NCI-H345 (cell line): ENCODE data around the gene VIPR1.
"Not testable (repeated sequence)": the region's sequence is repeated elsewhere in the genome, so short reads cannot be mapped to it uniquely, and the experiment has no call there.

ENCODE experiments used
- DNase-seq: peaks from one replicate; lab custom pipeline; 2025; lab: John Stamatoyannopoulos, UW

VIPR1 gene

DNA sequence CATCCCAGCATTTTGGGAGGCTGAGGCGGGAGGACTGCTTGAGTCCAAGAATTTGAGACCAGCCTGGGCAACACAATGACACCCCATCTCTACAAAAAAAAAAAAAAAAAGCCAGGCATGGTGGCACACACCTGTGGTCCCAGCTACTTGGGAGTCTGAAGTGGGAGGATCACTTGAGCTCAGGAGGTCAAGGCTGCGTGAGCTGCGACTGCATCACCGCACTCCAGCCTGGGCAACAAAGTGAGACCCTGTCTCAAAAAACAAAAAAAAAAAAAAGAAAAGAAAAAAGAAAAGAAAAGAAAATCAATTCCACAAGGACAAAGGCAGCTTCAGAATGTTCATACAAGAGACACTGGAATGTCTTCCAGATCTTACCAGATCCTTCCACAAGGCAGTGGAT lies 76.9 kb downstream of the VIPR1 start:
- DNase-seq, result not testable (repeated sequence)

DNA sequence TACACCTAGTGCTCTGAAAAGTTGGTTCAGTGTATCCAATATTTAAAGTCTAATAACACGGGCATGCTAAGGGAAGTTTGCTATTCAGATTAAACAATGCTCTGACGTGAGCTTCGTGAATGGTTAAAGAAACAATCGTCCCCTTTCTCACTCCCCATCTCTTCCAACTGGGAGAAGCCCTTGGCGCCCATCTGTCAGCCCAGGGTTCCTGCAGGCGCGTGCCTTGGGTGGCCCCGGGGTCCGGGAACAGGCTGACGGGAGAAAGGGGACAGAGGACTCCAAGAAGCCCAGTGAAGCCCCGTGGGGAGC lies 78.9 kb downstream of the VIPR1 start:
- no peak for DNase-seq

DNA sequence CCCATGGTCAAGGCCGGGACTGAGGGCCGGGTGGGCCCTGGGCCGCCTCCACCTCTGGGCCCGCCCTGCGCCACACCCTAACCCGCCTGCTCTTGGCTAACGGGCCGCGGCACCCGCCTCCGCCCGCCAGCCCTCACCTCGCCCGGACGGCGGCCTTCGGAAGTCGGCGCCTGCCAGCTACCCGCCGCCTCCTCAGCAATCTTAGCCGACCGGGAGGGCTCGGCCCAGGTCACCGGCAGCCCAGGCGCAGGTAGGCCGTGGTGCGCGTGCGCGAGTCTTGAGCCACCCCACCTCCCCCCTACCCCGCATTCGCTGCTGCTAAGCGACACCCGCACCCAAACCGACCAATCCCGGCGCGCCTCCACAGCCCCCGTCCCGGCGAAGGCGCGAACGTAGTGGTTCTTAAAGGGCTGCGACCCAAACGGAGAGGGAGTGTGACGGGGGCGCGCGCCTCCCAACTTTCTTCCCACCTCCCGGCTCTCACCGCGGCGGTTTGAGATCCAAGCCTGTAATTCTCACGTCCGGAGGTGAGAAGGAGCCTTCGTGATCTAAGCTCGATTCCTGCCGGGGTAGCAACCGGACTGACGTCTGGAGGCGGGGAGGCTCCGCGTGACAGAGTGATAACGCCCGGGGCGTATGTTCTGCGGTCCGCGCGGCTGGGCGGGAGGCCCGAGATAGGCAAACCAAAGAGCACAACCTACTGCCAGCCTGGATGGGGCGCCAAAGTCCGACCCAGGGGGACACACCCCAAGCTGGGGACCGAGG lies 79.4 kb downstream of the VIPR1 start, which contains the start of gene SEC22C:
Gene SEC22C (minus strand): TSS at position 259 of the 765 bp plus-strand sequence. CDS start 12,921 bp downstream, outside the sequence.
- DNase-seq, result peak; percentile 92

DNA sequence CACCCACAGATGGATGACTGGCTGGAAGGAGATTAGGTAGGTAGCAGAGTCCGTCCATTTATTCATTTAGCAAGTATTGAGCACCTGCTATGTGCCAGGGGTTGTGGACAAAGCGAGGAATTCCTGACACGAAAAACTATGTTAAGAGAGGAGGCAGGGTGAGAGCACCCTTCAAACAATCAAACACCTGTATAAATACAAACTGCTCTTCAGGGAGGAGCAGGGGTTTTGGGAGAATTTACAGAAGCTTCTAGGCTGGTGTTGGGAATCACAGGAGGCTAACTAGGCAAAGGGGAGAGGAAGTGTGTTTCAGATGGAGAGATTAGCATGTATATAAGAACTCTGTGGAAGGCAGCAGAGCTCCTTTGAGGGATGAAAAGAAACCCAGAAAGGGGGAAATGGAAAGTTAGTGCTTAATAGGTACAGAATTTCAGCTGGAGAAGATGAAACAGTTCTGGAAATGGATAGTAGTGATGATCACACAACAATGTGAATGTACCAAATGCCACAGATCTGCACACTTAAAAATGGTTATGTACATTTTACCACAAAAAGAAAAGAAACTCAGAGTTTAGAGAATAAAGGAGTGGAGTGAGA lies 80.1 kb downstream of the VIPR1 start:
- no peak for DNase-seq
